HFF-Myc (cell line): ENCODE results near the gene ARL4D.

Source experiments
- DNase-seq: peaks from one replicate; pipeline ENCODE4 v3.0.0-alpha.2; 2011; ENCODE audit warnings: low read depth; ENCODE audit errors: extremely low read depth
- H3K4me3 ChIP-seq: replicated peaks from 2 replicates; pipeline ENCODE4 v1.5.1; 2011; ENCODE audit warnings: low read depth, mild to moderate bottlenecking, control low read depth, low read length
- TF ChIP-seq, protein P1 (sequence below): IDR thresholded peaks from 2 replicates; pipeline ENCODE4 v1.5.1; 2012; ENCODE audit warnings: mild to moderate bottlenecking, low read depth, low read length, control low read depth; ENCODE audit errors: missing control alignments

ARL4D gene

DNA sequence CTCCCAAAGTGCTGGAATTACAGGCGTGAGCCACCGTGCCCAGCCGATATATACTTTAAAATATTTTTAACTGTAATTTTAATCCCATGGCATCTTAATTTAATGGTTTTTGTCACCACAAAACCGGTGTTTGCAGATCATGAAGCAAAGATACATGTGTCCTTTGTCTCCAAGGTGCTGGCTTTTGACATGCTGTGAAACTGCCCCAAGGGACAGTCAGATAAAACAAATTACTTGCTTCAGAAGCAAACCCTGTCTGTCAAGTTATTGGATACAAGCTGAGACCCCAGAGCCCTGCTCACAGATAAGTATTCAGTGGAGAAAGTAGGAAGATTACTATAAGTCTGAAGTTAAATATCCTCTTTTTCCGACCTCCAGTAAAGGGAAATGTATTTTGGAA, 39.8 kb downstream of the ARL4D start:
- TF ChIP-seq, protein P1, sequence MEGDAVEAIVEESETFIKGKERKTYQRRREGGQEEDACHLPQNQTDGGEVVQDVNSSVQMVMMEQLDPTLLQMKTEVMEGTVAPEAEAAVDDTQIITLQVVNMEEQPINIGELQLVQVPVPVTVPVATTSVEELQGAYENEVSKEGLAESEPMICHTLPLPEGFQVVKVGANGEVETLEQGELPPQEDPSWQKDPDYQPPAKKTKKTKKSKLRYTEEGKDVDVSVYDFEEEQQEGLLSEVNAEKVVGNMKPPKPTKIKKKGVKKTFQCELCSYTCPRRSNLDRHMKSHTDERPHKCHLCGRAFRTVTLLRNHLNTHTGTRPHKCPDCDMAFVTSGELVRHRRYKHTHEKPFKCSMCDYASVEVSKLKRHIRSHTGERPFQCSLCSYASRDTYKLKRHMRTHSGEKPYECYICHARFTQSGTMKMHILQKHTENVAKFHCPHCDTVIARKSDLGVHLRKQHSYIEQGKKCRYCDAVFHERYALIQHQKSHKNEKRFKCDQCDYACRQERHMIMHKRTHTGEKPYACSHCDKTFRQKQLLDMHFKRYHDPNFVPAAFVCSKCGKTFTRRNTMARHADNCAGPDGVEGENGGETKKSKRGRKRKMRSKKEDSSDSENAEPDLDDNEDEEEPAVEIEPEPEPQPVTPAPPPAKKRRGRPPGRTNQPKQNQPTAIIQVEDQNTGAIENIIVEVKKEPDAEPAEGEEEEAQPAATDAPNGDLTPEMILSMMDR: no peak
- H3K4me3 ChIP-seq: no peak overlapping the region
- DNase-seq: no peak

GRCh38 chr17:43439041-43439440, 40.2 kb downstream of the ARL4D start:
- TF ChIP-seq, protein P1: no peak
- H3K4me3 ChIP-seq: no peak overlapping the region
- DNase-seq: no peak

- DNase-seq: no peak
- H3K4me3 ChIP-seq: no peak overlapping the region
- TF ChIP-seq, protein P1: no peak
Observed at GRCh38 chr17:43442711-43443110, 43.9 kb downstream of the ARL4D start.

DNA sequence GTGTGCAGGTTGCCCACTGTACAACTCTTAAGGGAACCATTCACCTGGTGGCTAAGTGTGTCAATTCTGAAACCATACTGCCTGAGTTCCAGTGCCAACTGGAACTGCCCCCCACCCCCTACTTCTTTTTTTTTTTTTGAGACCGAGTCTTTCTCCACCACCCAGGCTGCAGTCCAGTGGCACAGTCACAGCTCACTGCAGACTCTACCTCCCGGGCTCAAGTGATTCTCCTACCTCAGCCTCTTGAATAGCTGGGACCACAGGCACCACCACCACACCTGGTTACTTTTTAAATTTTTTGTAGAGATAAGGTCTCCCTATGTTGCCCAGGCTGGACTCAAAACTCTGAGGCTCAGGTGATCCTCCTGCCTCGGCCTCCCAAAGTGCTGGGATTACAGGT, 44.6 kb downstream of the ARL4D start:
- H3K4me3 ChIP-seq: no peak overlapping the region
- TF ChIP-seq, protein P1: no peak
- no peak for DNase-seq

- no peak overlapping the region for H3K4me3 ChIP-seq
- TF ChIP-seq, protein P1: no peak
- no peak for DNase-seq
Observed at GRCh38 chr17:43444223-43445008, 45.6 kb downstream of the ARL4D start.

GRCh38 chr17:43445009-43445589, 46.3 kb downstream of the ARL4D start:
- no peak overlapping the region for H3K4me3 ChIP-seq
- DNase-seq: no peak
- TF ChIP-seq, protein P1: no peak
